Cardiac fibroblast (primary cell): ENCODE measurements around the gene GATAD2B.

Source experiments
- DNase-seq, 2 donors: peaks; one replicate each; pipeline versions ENCODE4 v3.0.0 to v3.0.0-alpha.2; 2010; ENCODE audit warnings: low read depth in 2 of 2
- H3K4me3 ChIP-seq, 2 donors: replicated peaks in 1 of 2; 1 replicate in 1 of 2; 2 replicates in 1 of 2; pipeline ENCODE4 v1.5.1; 2011; ENCODE audit warnings: low read depth in 2 of 2, low read length in 2 of 2, mild to moderate bottlenecking in 2 of 2, moderate library complexity in 1 of 2
- CTCF ChIP-seq: IDR thresholded peaks from one replicate; pipeline ENCODE4 v1.5.1; 2011; ENCODE audit warnings: low read depth, mild to moderate bottlenecking, low read length, inconsistent platforms

The GATAD2B gene

GRCh38 chr1:153800516-153800915 lies 122.3 kb downstream of the GATAD2B start:
- DNase-seq, result no peak
- H3K4me3 ChIP-seq, result no peak overlapping the region
- TF ChIP-seq CTCF, result no peak

- no peak for DNase-seq
- no peak overlapping the region for H3K4me3 ChIP-seq
- TF ChIP-seq CTCF, result no peak
These were observed 123.0 kb downstream of the GATAD2B start for GRCh38 chr1:153799566-153800465.

- no peak overlapping the region for H3K4me3 ChIP-seq
- TF ChIP-seq CTCF, result no peak
- DNase-seq, result no peak
These were observed 123.8 kb downstream of the GATAD2B start for GRCh38 chr1:153799016-153799415.

GRCh38 chr1:153798468-153798780 lies 124.3 kb downstream of the GATAD2B start:
- no peak overlapping the region for H3K4me3 ChIP-seq
- DNase-seq, result no peak

GRCh38 chr1:153796786-153797659 lies 125.7 kb downstream of the GATAD2B start:
- DNase-seq, result peak; percentile 74 to 80
- TF ChIP-seq CTCF, result peak; percentile 91
- H3K4me3 ChIP-seq, result no peak overlapping the region

More at GRCh38 chr1:153798468-153798780, 124.3 kb downstream of the GATAD2B start:
- no peak for TF ChIP-seq CTCF

- no peak overlapping the region for H3K4me3 ChIP-seq
- TF ChIP-seq CTCF, result no peak
- no peak for DNase-seq
These were observed 126.6 kb downstream of the GATAD2B start for GRCh38 chr1:153795934-153796785.
